Karpas-422 (cell line): ENCODE measurements around the gene FCRL6. TPM values are rescaled to one million over a fixed set of nuclear protein-coding genes. Genes with fewer than 3 reads are reported as not detected.

ENCODE experiments used
- DNase-seq: peaks from one replicate; pipeline ENCODE4 v3.0.0-alpha.2; 2015
- H2AFZ ChIP-seq: fragments of 200-600 bp; sonication (generic); 2 replicates; pipeline ENCODE4 v1.6.1; 2014; ENCODE audit warnings: antibody characterized with exemption, low read length, mixed read lengths
- H3K27ac ChIP-seq: fragments of 200-600 bp; sonication (generic); 2 replicates; pipeline ENCODE4 v1.5.1; 2014; ENCODE audit warnings: mild to moderate bottlenecking, low read length, moderate library complexity
- H3K27me3 ChIP-seq: fragments of 200-600 bp; sonication (generic); 2 replicates; pipeline ENCODE4 v1.6.1; 2014; ENCODE audit warnings: low read length, mixed read lengths
- H3K36me3 ChIP-seq: fragments of 200-600 bp; sonication (generic); 2 replicates; pipeline ENCODE4 v1.6.1; 2014; ENCODE audit warnings: low read length, mixed read lengths; ENCODE audit not compliant: insufficient read depth
- H3K4me1 ChIP-seq: fragments of 200-600 bp; sonication (generic); 2 replicates; pipeline ENCODE4 v1.6.1; 2014; ENCODE audit warnings: mild to moderate bottlenecking, low read length, mixed read lengths
- H3K4me2 ChIP-seq: fragments of 200-600 bp; sonication (generic); 2 replicates; pipeline ENCODE4 v1.6.1; 2014; ENCODE audit warnings: low read length, low read depth, mild to moderate bottlenecking; ENCODE audit not compliant: poor library complexity, severe bottlenecking
- H3K4me3 ChIP-seq: fragments of 200-600 bp; sonication (generic); 2 replicates; pipeline ENCODE4 v1.5.1; 2014; ENCODE audit warnings: mild to moderate bottlenecking, antibody characterized with exemption, low read length, mixed read lengths
- H3K79me2 ChIP-seq: fragments of 200-600 bp; sonication (generic); 2 replicates; pipeline ENCODE4 v1.6.1; 2014; ENCODE audit warnings: mild to moderate bottlenecking, low read length, mixed read lengths
- H3K9ac ChIP-seq: fragments of 200-600 bp; sonication (generic); 2 replicates; pipeline ENCODE4 v1.6.0; 2014; ENCODE audit warnings: low read length
- H3K9me2 ChIP-seq: fragments of 200-600 bp; sonication (generic), shearing (Covaris generic); replicated peaks from 2 replicates; pipeline ENCODE4 v1.6.0; 2014; ENCODE audit warnings: mild to moderate bottlenecking, low read length, moderate library complexity; ENCODE audit not compliant: insufficient read depth
- H3K9me3 ChIP-seq: fragments of 300-700, 200-600 bp; sonication (generic); 2 replicates; pipeline ENCODE4 v1.6.1; 2014; ENCODE audit warnings: low read length, mixed read lengths
- H4K20me1 ChIP-seq: fragments of 200-600 bp; sonication (generic); 2 replicates; pipeline ENCODE4 v1.6.1; 2014; ENCODE audit warnings: mild to moderate bottlenecking, antibody characterized with exemption, low read length, low read depth; ENCODE audit not compliant: insufficient read depth
- total RNA-seq: library from RNA; depleted of rRNA; stranded (reverse); fragments of >200 nt; shearing (Covaris generic); gene quantifications from 2 replicates; pipeline ENCODE4 v1.2.3, GENCODE V29; 2014; ENCODE audit warnings: low replicate concordance

The FCRL6 gene
- total RNA-seq, 1 experiment from 2014 or later = not detected

DNA sequence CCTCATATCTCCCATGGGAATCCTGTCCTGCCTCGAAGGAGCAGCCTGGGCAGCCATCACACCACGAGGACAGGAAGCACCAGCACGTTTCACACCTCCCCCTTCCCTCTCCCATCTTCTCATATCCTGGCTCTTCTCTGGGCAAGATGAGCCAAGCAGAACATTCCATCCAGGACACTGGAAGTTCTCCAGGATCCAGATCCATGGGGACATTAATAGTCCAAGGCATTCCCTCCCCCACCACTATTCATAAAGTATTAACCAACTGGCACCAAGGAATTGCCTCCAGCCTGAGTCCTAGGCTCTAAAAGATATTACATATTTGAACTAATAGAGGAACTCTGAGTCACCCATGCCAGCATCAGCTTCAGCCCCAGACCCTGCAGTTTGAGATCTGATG lies 33.2 kb downstream of the FCRL6 start:
- no peak for DNase-seq
- no peak overlapping the region for H3K4me3 ChIP-seq
- no peak overlapping the region for H2AFZ ChIP-seq
- H3K4me1 ChIP-seq = no peaks in the 10 kb centered on the region
- no peaks in the 10 kb centered on the region for H3K79me2 ChIP-seq
- no peak overlapping the region for H3K4me2 ChIP-seq
- no peaks in the 10 kb centered on the region for H4K20me1 ChIP-seq
- no peak overlapping the region for H3K9ac ChIP-seq
- H3K9me2 ChIP-seq = no peaks in the 10 kb centered on the region
- H3K9me3 ChIP-seq = no peaks in the 10 kb centered on the region
- no peaks in the 10 kb centered on the region for H3K27me3 ChIP-seq
- H3K36me3 ChIP-seq = no peaks in the 10 kb centered on the region
- no peak overlapping the region for H3K27ac ChIP-seq

DNA sequence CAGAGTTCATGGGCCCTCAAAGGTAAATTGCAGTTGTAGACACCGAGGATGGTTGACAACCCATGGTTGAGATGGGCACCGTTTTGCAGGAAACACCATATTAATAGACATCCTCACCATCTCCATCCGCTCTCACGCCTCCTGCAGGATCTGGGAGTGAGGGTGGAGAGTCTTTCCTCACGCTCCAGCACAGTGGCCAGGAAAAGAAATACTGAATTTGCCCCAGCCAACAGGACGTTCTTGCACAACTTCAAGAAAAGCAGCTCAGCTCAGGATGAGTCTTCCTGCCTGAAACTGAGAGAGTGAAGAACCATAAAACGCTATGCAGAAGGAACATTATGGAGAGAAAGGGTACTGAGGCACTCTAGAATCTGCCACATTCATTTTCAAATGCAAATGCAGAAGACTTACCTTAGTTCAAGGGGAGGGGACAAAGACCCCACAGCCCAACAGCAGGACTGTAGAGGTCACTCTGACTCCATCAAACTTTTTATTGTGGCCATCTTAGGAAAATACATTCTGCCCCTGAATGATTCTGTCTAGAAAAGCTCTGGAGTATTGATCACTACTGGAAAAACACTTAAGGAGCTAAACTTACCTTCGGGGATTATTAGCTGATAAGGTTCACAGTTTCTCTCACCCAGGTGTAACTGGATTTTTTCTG lies 33.8 kb downstream of the FCRL6 start:
- no peak overlapping the region for H3K4me3 ChIP-seq
- no peak overlapping the region for H3K4me2 ChIP-seq
- no peak overlapping the region for H3K9ac ChIP-seq
- H2AFZ ChIP-seq = no peak overlapping the region
- H3K36me3 ChIP-seq = no peaks in the 10 kb centered on the region
- no peaks in the 10 kb centered on the region for H4K20me1 ChIP-seq
- H3K9me2 ChIP-seq = no peaks in the 10 kb centered on the region
- no peaks in the 10 kb centered on the region for H3K27me3 ChIP-seq
- no peaks in the 10 kb centered on the region for H3K9me3 ChIP-seq
- H3K27ac ChIP-seq = no peak overlapping the region
- H3K79me2 ChIP-seq = no peaks in the 10 kb centered on the region
- no peaks in the 10 kb centered on the region for H3K4me1 ChIP-seq
- DNase-seq = no peak

DNA sequence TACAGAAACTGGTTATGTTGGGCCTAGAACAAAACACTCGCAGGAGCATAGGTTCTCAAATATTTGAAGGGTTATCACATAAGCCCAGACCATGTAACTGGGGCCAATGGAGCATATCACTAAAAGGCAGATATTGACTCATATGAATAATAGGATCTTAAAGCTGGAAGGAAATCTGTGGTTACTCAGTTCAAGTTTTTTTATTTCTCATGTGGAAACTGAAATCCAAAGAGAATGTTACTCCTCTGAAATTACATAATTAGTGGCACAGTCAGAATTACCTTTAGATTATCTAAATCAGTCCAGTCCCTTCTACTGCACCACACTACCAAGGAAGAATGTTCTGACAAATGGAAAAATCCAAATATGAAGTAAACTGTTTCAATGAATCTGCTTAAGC lies 36.6 kb downstream of the FCRL6 start:
- no peak for DNase-seq
- H3K4me1 ChIP-seq = no peaks in the 10 kb centered on the region
- H3K79me2 ChIP-seq = no peaks in the 10 kb centered on the region
- no peak overlapping the region for H3K4me3 ChIP-seq
- no peak overlapping the region for H3K27ac ChIP-seq
- no peaks in the 10 kb centered on the region for H3K36me3 ChIP-seq
- no peaks in the 10 kb centered on the region for H3K9me3 ChIP-seq
- H4K20me1 ChIP-seq = no peaks in the 10 kb centered on the region
- no peak overlapping the region for H3K9ac ChIP-seq
- no peaks in the 10 kb centered on the region for H3K9me2 ChIP-seq
- H3K27me3 ChIP-seq = no peaks in the 10 kb centered on the region
- no peak overlapping the region for H2AFZ ChIP-seq
- no peak overlapping the region for H3K4me2 ChIP-seq

DNA sequence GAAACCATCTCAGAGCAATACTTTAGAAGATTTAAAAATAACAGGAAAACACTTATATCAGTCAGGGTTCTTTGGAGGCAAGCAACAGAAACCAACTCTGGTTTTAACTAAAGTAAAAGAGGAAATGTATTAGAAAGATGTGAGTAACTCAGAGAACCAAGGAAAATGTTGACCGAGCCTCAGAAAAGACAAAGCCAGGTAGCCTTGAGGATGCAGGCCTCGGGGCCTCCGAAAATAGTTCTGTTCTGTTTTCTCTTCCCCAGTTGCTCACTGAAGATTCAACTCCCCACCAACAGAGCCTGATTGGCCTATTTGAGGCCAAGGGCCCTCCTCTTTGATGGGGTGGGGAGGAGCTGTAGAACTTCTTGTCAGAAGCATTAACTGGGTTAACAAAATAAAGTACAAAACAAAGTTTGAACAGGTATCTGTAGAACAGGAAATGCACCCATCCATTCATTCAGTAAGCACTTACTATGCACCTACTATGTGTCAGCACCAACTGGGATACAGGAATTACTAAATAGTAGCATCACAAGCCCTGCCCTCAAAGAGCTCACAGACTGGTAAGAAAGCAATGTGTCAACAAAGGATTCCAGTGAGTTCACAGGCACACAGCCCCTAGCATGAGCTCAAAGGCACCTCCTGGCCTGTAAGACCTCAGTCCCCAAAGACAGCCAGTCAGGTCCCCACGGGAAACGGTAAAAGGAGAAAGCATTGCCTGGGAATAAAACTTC lies 37.1 kb downstream of the FCRL6 start:
- no peaks in the 10 kb centered on the region for H3K79me2 ChIP-seq
- H3K9me2 ChIP-seq = no peaks in the 10 kb centered on the region
- DNase-seq = no peak
- H3K36me3 ChIP-seq = no peaks in the 10 kb centered on the region
- no peaks in the 10 kb centered on the region for H3K27me3 ChIP-seq
- no peaks in the 10 kb centered on the region for H4K20me1 ChIP-seq
- H3K4me1 ChIP-seq = no peaks in the 10 kb centered on the region
- H3K4me3 ChIP-seq = no peak overlapping the region
- no peak overlapping the region for H2AFZ ChIP-seq
- H3K27ac ChIP-seq = no peak overlapping the region
- no peak overlapping the region for H3K9ac ChIP-seq
- no peaks in the 10 kb centered on the region for H3K9me3 ChIP-seq
- no peak overlapping the region for H3K4me2 ChIP-seq

DNA sequence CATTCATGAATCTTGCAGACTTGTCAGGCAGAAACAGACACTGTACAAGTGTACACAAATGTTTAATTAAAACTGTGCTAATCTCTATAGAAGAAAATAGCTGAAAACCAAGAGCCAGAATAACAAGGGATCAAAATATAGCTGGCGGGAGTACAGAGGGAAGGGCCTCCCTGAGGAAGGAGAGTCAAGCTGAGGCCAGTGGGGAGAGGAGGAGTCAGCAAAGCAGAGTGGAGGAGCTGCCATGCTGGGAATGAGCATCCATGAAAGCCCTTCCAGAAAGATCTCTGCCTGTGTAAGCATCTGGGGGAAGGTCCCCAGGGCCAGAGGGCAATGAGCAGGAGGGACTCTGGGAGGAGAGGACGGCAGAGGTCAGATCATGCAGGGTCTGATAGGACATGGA lies 39.6 kb downstream of the FCRL6 start:
- Histone ChIP-seq H3K4me2 (no peak overlapping the region), H3K9ac (no peak overlapping the region), H3K9me2 (no peaks in the 10 kb centered on the region), H3K27me3 (no peaks in the 10 kb centered on the region), H3K9me3 (no peaks in the 10 kb centered on the region), H3K36me3 (no peaks in the 10 kb centered on the region), H3K79me2 (no peaks in the 10 kb centered on the region), H4K20me1 (no peaks in the 10 kb centered on the region), H3K4me3 (no peak overlapping the region), H2AFZ (no peak overlapping the region), H3K4me1 (no peaks in the 10 kb centered on the region), H3K27ac (no peak overlapping the region)
- no peak for DNase-seq

DNA sequence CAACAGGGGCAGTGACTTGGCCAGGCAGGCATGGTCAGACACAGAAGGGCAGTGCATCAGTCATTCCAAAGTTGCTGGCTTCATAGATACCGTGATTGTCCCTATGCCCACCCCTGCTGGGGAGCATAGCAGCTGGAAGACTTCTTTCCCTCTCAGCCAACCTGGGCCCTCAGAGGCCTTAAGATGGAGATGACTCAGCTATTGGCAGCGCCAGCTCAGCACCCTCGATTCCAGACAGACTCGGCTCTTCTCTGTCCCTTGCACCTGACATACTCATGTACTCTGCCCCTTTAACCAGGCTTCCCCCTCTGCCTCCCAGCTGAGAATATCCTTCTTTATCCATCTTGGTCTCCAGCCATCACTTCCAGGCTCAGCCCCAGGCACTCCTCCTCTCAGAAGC lies 41.3 kb downstream of the FCRL6 start:
- Histone ChIP-seq H3K79me2 (no peaks in the 10 kb centered on the region), H2AFZ (no peak overlapping the region), H3K9me3 (no peaks in the 10 kb centered on the region), H3K36me3 (no peaks in the 10 kb centered on the region), H3K27me3 (no peaks in the 10 kb centered on the region), H3K27ac (no peak overlapping the region), H4K20me1 (no peaks in the 10 kb centered on the region), H3K4me3 (no peak overlapping the region), H3K9me2 (no peaks in the 10 kb centered on the region), H3K4me1 (no peaks in the 10 kb centered on the region), H3K4me2 (no peak overlapping the region), H3K9ac (no peak overlapping the region)
- DNase-seq = no peak

DNA sequence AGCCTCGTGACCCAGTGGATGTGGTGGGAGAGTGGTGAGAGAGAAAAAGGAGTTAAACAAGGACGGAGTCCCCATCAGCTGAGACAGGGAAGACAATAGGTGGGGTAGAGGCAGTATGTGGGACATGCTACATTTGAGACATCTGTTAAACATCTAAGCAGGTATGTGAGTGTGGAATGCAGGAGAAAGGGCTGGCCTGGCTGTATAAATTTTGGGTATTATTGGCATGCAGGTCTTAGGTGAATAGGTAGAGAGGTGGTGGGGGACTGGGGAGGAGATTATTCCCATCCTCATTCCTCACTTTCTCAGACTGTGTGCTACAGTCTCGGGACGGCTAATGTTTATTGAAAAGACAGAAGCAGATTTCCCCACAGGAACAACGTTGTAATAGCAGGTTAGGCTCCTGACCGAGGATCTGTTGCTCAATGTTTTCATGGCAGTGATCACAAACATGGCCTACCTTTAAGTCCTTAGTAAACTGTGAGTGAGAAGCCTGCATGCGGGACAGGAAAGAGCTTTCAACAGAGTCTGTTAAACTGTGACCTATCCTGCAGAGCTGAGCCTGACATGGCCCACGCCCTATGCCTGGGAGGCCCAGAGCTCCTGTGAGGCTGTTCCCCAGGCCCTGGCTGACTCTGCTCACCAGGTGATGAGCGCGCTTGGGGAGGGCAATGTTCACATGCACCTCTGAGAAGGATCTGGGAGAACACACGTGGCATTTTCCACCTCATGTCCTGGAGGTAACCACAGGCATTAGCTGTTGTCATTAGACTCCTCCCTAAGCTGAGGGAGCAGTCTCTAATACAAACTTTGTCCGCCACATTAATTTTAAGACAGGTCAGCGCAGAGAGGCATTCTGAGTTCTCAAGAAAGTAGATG lies 43.8 kb downstream of the FCRL6 start:
- Histone ChIP-seq H3K36me3 (no peaks in the 10 kb centered on the region), H3K27ac (no peak overlapping the region), H3K4me2 (no peak overlapping the region), H2AFZ (no peak overlapping the region), H3K27me3 (no peaks in the 10 kb centered on the region), H3K79me2 (no peaks in the 10 kb centered on the region), H4K20me1 (no peaks in the 10 kb centered on the region), H3K9ac (no peak overlapping the region), H3K9me3 (no peaks in the 10 kb centered on the region), H3K9me2 (no peaks in the 10 kb centered on the region), H3K4me3 (no peak overlapping the region), H3K4me1 (no peaks in the 10 kb centered on the region)
- DNase-seq = no peak

DNA sequence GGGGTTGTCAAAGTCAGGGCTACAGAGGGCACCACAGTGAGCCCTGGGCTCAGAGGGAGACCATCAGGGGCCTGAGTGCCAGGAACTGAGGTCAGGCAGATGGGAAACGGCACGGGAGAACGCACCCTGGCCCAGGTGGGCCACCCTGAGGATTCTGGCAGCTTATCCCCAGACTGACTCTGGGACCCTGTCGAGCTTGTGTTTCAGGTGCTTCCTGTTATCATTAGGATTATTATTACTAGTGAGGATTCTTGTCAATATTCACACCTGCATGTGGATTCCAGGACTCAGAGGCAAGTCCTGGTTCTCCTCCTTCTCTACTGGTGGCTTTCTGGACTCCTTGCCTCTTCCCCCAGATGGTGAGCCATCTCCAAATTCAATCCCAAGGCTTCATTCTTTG lies 45.1 kb downstream of the FCRL6 start:
- no peak for DNase-seq
- H3K27ac ChIP-seq = no peak overlapping the region
- H2AFZ ChIP-seq = no peak overlapping the region
- H3K79me2 ChIP-seq = no peaks in the 10 kb centered on the region
- H3K9ac ChIP-seq = no peak overlapping the region
- H3K9me3 ChIP-seq = no peaks in the 10 kb centered on the region
- H4K20me1 ChIP-seq = no peaks in the 10 kb centered on the region
- no peaks in the 10 kb centered on the region for H3K27me3 ChIP-seq
- no peak overlapping the region for H3K4me3 ChIP-seq
- H3K36me3 ChIP-seq = no peaks in the 10 kb centered on the region
- H3K4me1 ChIP-seq = no peaks in the 10 kb centered on the region
- no peaks in the 10 kb centered on the region for H3K9me2 ChIP-seq
- H3K4me2 ChIP-seq = no peak overlapping the region
